Fibroblast of upper back skin (primary cell): ENCODE data around the gene EPS8L2.
A peak's percentile ranks its signal among the peaks of the same experiment; 100 is the strongest.

Experiments
- DNase-seq: peaks from one replicate; pipeline ENCODE4 v3.0.0-alpha.2; 2013

The EPS8L2 gene

GRCh38 chr11:704781-705645 is 1.0 kb upstream of the EPS8L2 start:
- no peak for DNase-seq

GRCh38 chr11:706439-706956 is 467 bp downstream of the EPS8L2 start:
- DNase-seq = peak; percentile 29

- peak; percentile 26 for DNase-seq
Measured at GRCh38 chr11:706957-707816, 1.2 kb downstream of the EPS8L2 start.

- peak; percentile 29 for DNase-seq
Measured at GRCh38 chr11:707817-708420, 1.9 kb downstream of the EPS8L2 start.

GRCh38 chr11:708511-708910 is 2.5 kb downstream of the EPS8L2 start:
- no peak for DNase-seq

GRCh38 chr11:709109-709997 is 3.3 kb downstream of the EPS8L2 start:
- no peak for DNase-seq

GRCh38 chr11:714436-714835 is 8.4 kb downstream of the EPS8L2 start:
- no peak for DNase-seq

- DNase-seq = no peak
Measured at GRCh38 chr11:719214-720016, 13.4 kb downstream of the EPS8L2 start.

GRCh38 chr11:720017-720641 is 14.1 kb downstream of the EPS8L2 start:
- no peak for DNase-seq

- DNase-seq = no peak
Measured at GRCh38 chr11:720642-721246, 14.7 kb downstream of the EPS8L2 start.

GRCh38 chr11:721247-721740 is 15.3 kb downstream of the EPS8L2 start:
- no peak for DNase-seq

- no peak for DNase-seq
Measured at GRCh38 chr11:721741-722345, 15.8 kb downstream of the EPS8L2 start.

- no peak for DNase-seq
Measured at GRCh38 chr11:722346-722811, 16.3 kb downstream of the EPS8L2 start.

GRCh38 chr11:723120-723883 is 17.3 kb downstream of the EPS8L2 start:
- peak; percentile 61 for DNase-seq

- no peak for DNase-seq
Measured at GRCh38 chr11:724049-724777, 18.2 kb downstream of the EPS8L2 start.

GRCh38 chr11:724778-725386 is 18.9 kb downstream of the EPS8L2 start:
- no peak for DNase-seq

GRCh38 chr11:725624-726202 is 19.7 kb downstream of the EPS8L2 start:
- DNase-seq = no peak
